Activated CD8-positive, alpha-beta T cell treated with anti-CD3 and anti-CD28 coated beads, Interleukin-2, amount 10 ng/mL, durations not matched to agents 7 days and 5 days (primary cell): ENCODE results near the gene NT5C3B. TPM values are rescaled to one million over a fixed set of nuclear protein-coding genes. Genes with fewer than 3 reads are reported as not detected.
"Not testable (repeated sequence)": the region's sequence is repeated elsewhere in the genome, so short reads cannot be mapped to it uniquely, and the experiment has no call there.

Experiments
- ATAC-seq: fragments of 150-1000 bp; cut with Tn5 transposase; one replicate; pipeline ENCODE4 v1.10.0; 2021; ENCODE audit warnings: moderate library complexity
- CTCF ChIA-PET: fragments of 350-600 bp; sonication (Branson Sonifier 250); formaldehyde crosslinking; loops from one replicate; lab custom pipeline; 2021; ENCODE audit warnings: antibody characterized with exemption; lab: Charles Lee
- POLR2A ChIA-PET: fragments of 350-600 bp; sonication (Branson Sonifier 250); formaldehyde crosslinking; loops from one replicate; lab custom pipeline; 2021; ENCODE audit warnings: antibody characterized with exemption; lab: Charles Lee
- DNase-seq: peaks from one replicate; pipeline ENCODE4 v3.0.0-alpha.2; 2020
- H3K27ac Mint-ChIP-seq: one replicate; pipeline ENCODE4 v1.8.0; 2021; ENCODE audit warnings: mild to moderate bottlenecking, mixed read lengths
- H3K27me3 Mint-ChIP-seq: one replicate; pipeline ENCODE4 v1.8.0; 2021; ENCODE audit warnings: low read depth, mixed read lengths
- H3K36me3 Mint-ChIP-seq: one replicate; pipeline ENCODE4 v1.8.0; 2021; ENCODE audit warnings: low read depth, mixed read lengths
- H3K4me1 Mint-ChIP-seq: one replicate; pipeline ENCODE4 v1.8.0; 2021; ENCODE audit warnings: low read depth, mixed read lengths
- H3K4me3 Mint-ChIP-seq: one replicate; pipeline ENCODE4 v1.8.0; 2021; ENCODE audit warnings: mild to moderate bottlenecking, mixed read lengths
- H3K9me3 Mint-ChIP-seq: one replicate; pipeline ENCODE4 v1.8.0; 2022; ENCODE audit warnings: mixed read lengths; ENCODE audit not compliant: insufficient read depth
- total RNA-seq, 2 experiments: library from RNA; stranded (reverse); gene quantifications; one replicate each; pipeline ENCODE4 v1.2.3, GENCODE V29; 2021

Gene NT5C3B
- total RNA-seq, 2 experiments from 2014 or later = 15.7 to 17.8 TPM

- no peaks in the 10 kb centered on the region for H3K27me3 Mint-ChIP-seq
- H3K4me1 Mint-ChIP-seq = peaks cover 23% of the 10 kb centered on the region
- ChIA-PET POLR2A (interaction anchor here (0.7 to 2.2 kb wide), 12 partner anchors 9 to 177 kb away, joined by 3 to 8 read pairs (median 3); partner anchors contain the start of genes ACLY, CNP, DNAJC7 and EIF1), CTCF (interaction anchor here (0.7 to 3.4 kb wide), 3 partner anchors 16 to 65 kb away, joined by 3 to 14 read pairs (median 4); partner anchors contain the start of genes ODAD4 and P3H4)
- no peaks in the 10 kb centered on the region for H3K9me3 Mint-ChIP-seq
- DNase-seq (no peak), ATAC-seq (no peak)
- H3K36me3 Mint-ChIP-seq = peaks cover 27% of the 10 kb centered on the region
- H3K27ac Mint-ChIP-seq = no peak overlapping the region
- no peak overlapping the region for H3K4me3 Mint-ChIP-seq
Observed at GRCh38 chr17:41865596-41865893, 29.5 kb upstream of the NT5C3B start.

GRCh38 chr17:41864836-41865595 is 29.0 kb upstream of the NT5C3B start, which contains the start of gene KLHL11:
TSS of gene KLHL11 (minus strand) at chr17:41865423. CDS start at chr17:41865370, 53 bp downstream.
- peaks cover 23% of the 10 kb centered on the region for H3K36me3 Mint-ChIP-seq
- ATAC-seq (peak; percentile 94), DNase-seq (peak; percentile 92)
- no peaks in the 10 kb centered on the region for H3K27me3 Mint-ChIP-seq
- no peak within 1 kb of the TSS for H3K4me3 Mint-ChIP-seq
- peaks cover 25% of the 10 kb centered on the region for H3K4me1 Mint-ChIP-seq
- ChIA-PET CTCF (interaction anchor here (0.7 to 3.4 kb wide), 6 partner anchors 11 to 65 kb away, joined by 3 to 14 read pairs (median 4); partner anchors contain the start of genes ODAD4 and P3H4), POLR2A (interaction anchor here (0.7 to 2.2 kb wide), 15 partner anchors 9 to 177 kb away, joined by 3 to 8 read pairs (median 3); partner anchors contain the start of genes ACLY, CNP, DNAJC7 and EIF1)
- H3K27ac Mint-ChIP-seq = no peak within 1 kb of the TSS
- no peaks in the 10 kb centered on the region for H3K9me3 Mint-ChIP-seq

GRCh38 chr17:41864498-41864835 is 28.4 kb upstream of the NT5C3B start:
- H3K36me3 Mint-ChIP-seq = peaks cover 21% of the 10 kb centered on the region
- ChIA-PET CTCF (interaction anchor here (0.8 to 3.4 kb wide), 6 partner anchors 11 to 63 kb away, joined by 3 to 14 read pairs (median 4); partner anchors contain the start of gene P3H4), POLR2A (interaction anchor here (0.8 to 2.2 kb wide), 13 partner anchors 10 to 176 kb away, joined by 3 to 8 read pairs (median 4); partner anchors contain the start of genes ACLY, CNP, DNAJC7 and EIF1)
- H3K27me3 Mint-ChIP-seq = no peaks in the 10 kb centered on the region
- H3K9me3 Mint-ChIP-seq = no peaks in the 10 kb centered on the region
- no peak overlapping the region for H3K27ac Mint-ChIP-seq
- no peak overlapping the region for H3K4me3 Mint-ChIP-seq
- ATAC-seq = no peak
- DNase-seq = no peak
- peaks cover 24% of the 10 kb centered on the region for H3K4me1 Mint-ChIP-seq

GRCh38 chr17:41863074-41863848 is 27.2 kb upstream of the NT5C3B start:
- Mint-ChIP-seq H3K4me3 (no peak overlapping the region), H3K4me1 (peaks cover 18% of the 10 kb centered on the region), H3K27ac (no peak overlapping the region), H3K9me3 (no peaks in the 10 kb centered on the region), H3K36me3 (peaks cover 11% of the 10 kb centered on the region), H3K27me3 (no peaks in the 10 kb centered on the region)
- DNase-seq (peak; percentile 44), ATAC-seq (no peak)
- CTCF ChIA-PET = interaction anchor here (0.9 to 3.4 kb wide), 3 partner anchors 10 to 52 kb away, joined by 3 to 14 read pairs (median 7); partner anchors contain the start of gene P3H4
- POLR2A ChIA-PET = interaction anchor here (0.9 to 1.2 kb wide), 2 partner anchors 19 to 67 kb away, joined by 3 to 5 read pairs; partner anchors contain the start of gene ODAD4

GRCh38 chr17:41860254-41860931 is 24.4 kb upstream of the NT5C3B start:
- ATAC-seq = no peak
- Mint-ChIP-seq H3K9me3 (no peaks in the 10 kb centered on the region), H3K36me3 (no peaks in the 10 kb centered on the region), H3K4me3 (no peak overlapping the region), H3K27me3 (no peaks in the 10 kb centered on the region), H3K27ac (no peak overlapping the region), H3K4me1 (peaks cover 15% of the 10 kb centered on the region)
- DNase-seq = no peak
- ChIA-PET CTCF (interaction anchor here (1.6 kb wide), 1 partner anchor 59 kb away, joined by 6 read pairs; no protein-coding TSS in a partner anchor), POLR2A (no interaction called here)

- H3K9me3 Mint-ChIP-seq, H3K4me1 Mint-ChIP-seq, H3K4me3 Mint-ChIP-seq, ATAC-seq, H3K27me3 Mint-ChIP-seq, H3K27ac Mint-ChIP-seq, DNase-seq: not testable (repeated sequence)
- POLR2A ChIA-PET = interaction anchor here (0.7 to 0.8 kb wide), 2 partner anchors 162 to 171 kb away, joined by 3 to 4 read pairs; no protein-coding TSS in a partner anchor
- peaks cover 23% of the 10 kb centered on the region for H3K36me3 Mint-ChIP-seq
- CTCF ChIA-PET = interaction anchor here (0.7 kb wide), 1 partner anchor 13 kb away, joined by 4 read pairs; no protein-coding TSS in a partner anchor
Observed at GRCh38 chr17:41851382-41851781, 15.3 kb upstream of the NT5C3B start.

- H3K4me1 Mint-ChIP-seq = peaks cover 5% of the 10 kb centered on the region
- ATAC-seq (no peak), DNase-seq (no peak)
- H3K4me3 Mint-ChIP-seq = no peak overlapping the region
- no peaks in the 10 kb centered on the region for H3K9me3 Mint-ChIP-seq
- no peaks in the 10 kb centered on the region for H3K27me3 Mint-ChIP-seq
- ChIA-PET POLR2A (interaction anchor here (1.3 kb wide), 1 partner anchor 161 kb away, joined by 3 read pairs; the partner anchor contains the start of gene EIF1), CTCF (interaction anchor here (1.4 to 1.6 kb wide), 2 partner anchors 15 to 38 kb away, joined by 4 read pairs; partner anchors contain the start of genes KLHL11 and P3H4)
- H3K36me3 Mint-ChIP-seq = peaks cover 18% of the 10 kb centered on the region
- H3K27ac Mint-ChIP-seq = no peak overlapping the region
Observed at GRCh38 chr17:41849251-41849990, 13.4 kb upstream of the NT5C3B start.

GRCh38 chr17:41848788-41849187 is 12.8 kb upstream of the NT5C3B start:
- ATAC-seq = no peak
- no peaks in the 10 kb centered on the region for H3K27me3 Mint-ChIP-seq
- POLR2A ChIA-PET = no interaction called here
- peaks cover 5% of the 10 kb centered on the region for H3K4me1 Mint-ChIP-seq
- H3K9me3 Mint-ChIP-seq = no peaks in the 10 kb centered on the region
- no peak for DNase-seq
- H3K36me3 Mint-ChIP-seq = peaks cover 15% of the 10 kb centered on the region
- H3K27ac Mint-ChIP-seq = no peak overlapping the region
- no peak overlapping the region for H3K4me3 Mint-ChIP-seq
- CTCF ChIA-PET = interaction anchor here (1.4 to 1.6 kb wide), 2 partner anchors 16 to 37 kb away, joined by 4 read pairs; partner anchors contain the start of genes KLHL11 and P3H4

GRCh38 chr17:41844971-41845370 is 8.9 kb upstream of the NT5C3B start:
- DNase-seq (no peak), ATAC-seq (no peak)
- Mint-ChIP-seq H3K4me1 (no peaks in the 10 kb centered on the region), H3K36me3 (peaks cover 2% of the 10 kb centered on the region), H3K27ac (no peak overlapping the region), H3K9me3 (no peaks in the 10 kb centered on the region), H3K4me3 (no peak overlapping the region), H3K27me3 (no peaks in the 10 kb centered on the region)
- POLR2A ChIA-PET = no interaction called here
- CTCF ChIA-PET = no interaction called here

- H3K4me1 Mint-ChIP-seq, H3K27me3 Mint-ChIP-seq, H3K9me3 Mint-ChIP-seq, H3K36me3 Mint-ChIP-seq, CTCF ChIA-PET, DNase-seq, H3K4me3 Mint-ChIP-seq, ATAC-seq, H3K27ac Mint-ChIP-seq, POLR2A ChIA-PET: not testable (repeated sequence)
Observed at GRCh38 chr17:41840781-41841180, 4.7 kb upstream of the NT5C3B start.
